Vagina (tissue), 2 donors: ENCODE data around the gene CASP10.

Experiments used
- CTCF ChIP-seq, 3 experiments: fragments of 450-650 bp in 2 of 3; fragments of 200-600 bp in 1 of 3; sonication (generic) in 1 of 3; IDR thresholded peaks; one replicate each; pipeline ENCODE4 v1.5.1; 2017 to 2019; ENCODE audit warnings: antibody characterized with exemption in 3 of 3, mild to moderate bottlenecking in 2 of 3, moderate library complexity in 2 of 3
- POLR2A ChIP-seq, 2 donors: fragments of 450-650 bp; IDR thresholded peaks; one replicate each; pipeline ENCODE4 v1.6.1; 2017; ENCODE audit warnings: antibody characterized with exemption in 2 of 2, mild to moderate bottlenecking in 2 of 2, moderate library complexity in 2 of 2

- no peak for TF ChIP-seq POLR2A (IDR thresholded peaks at IDR 0.05)
- TF ChIP-seq CTCF (IDR thresholded peaks at IDR 0.05): no peak
Observed at GRCh38 chr2:201151127-201151981, 31.6 kb upstream of the CASP10 start.
